ENCODE results near the gene LCK. TPM values are rescaled to one million over a fixed set of nuclear protein-coding genes. Genes with fewer than 3 reads are reported as not detected.

Gene LCK
- total and polyA plus RNA-seq, 2 donors (not counting 1 experiment from before 2014, with no cell fraction given) = 22.3 to 23.8 TPM

DNA sequence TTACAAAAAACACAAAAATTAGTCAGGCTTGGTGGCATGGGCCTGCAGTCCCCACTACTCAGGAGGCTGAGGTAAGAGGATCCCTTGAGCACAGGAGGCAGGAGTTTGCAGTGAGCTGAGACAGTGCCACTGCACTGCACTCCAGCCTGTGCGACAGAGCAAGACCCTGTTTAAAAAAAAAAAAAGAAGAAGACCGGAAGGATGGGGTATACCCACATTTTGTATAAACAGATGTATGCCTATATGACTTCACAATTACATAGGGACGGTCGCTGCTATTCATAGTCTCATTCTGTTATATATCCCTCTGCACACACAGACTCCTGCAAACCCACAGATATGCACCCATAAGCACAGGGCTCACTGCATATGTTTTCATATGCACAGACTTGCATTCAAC, 12.7 kb downstream of the LCK start:
- H3K9me3 ChIP-seq (ENCODE audit: control extremely low read depth in 1 of 3, control insufficient read depth in 2 of 3, insufficient read depth in 1 of 3, low read length in 2 of 3) = peaks cover 0 to 2% (median 0%) of the 10 kb centered on the region in 3 donors
- Mint-ChIP-seq H3K27me3 (no peaks in the 10 kb centered on the region), H3K4me3 (peak overlapping the region; percentile 62), H3K4me1 (peaks cover 30% of the 10 kb centered on the region), H3K9me3 (ENCODE audit: insufficient read depth) (no peaks in the 10 kb centered on the region), H3K27ac (peak overlapping the region; percentile 72)
- H2AFZ ChIP-seq (ENCODE audit: insufficient read depth, low read depth, low read length, poor library complexity, severe bottlenecking) = peak overlapping the region; percentile 23
- peak overlapping the region; percentile 52 for H3K4me2 ChIP-seq (replicated peaks; ENCODE audit: low read depth, low read length, poor library complexity, severe bottlenecking)
- H3K36me3 ChIP-seq (replicated peaks in 1 of 2; ENCODE audit: control extremely low read depth in 1 of 2, control insufficient read depth in 1 of 2, extremely low read depth in 1 of 2, insufficient read depth in 2 of 2, low read length in 1 of 2) = peaks cover 0 to 3% of the 10 kb centered on the region in 2 experiments
- no CpG with 5 or more reads among the region's 4 CpGs for WGBS (ENCODE audit: insufficient coverage)
- no peaks in the 10 kb centered on the region for H3K27me3 ChIP-seq (replicated peaks in 1 of 4; ENCODE audit: control extremely low read depth in 1 of 4, control insufficient read depth in 3 of 4, insufficient read depth in 4 of 4, low read length in 3 of 4)
- H3K4me1 ChIP-seq (ENCODE audit: control insufficient read depth in 2 of 2, insufficient read depth in 2 of 2, low read length in 2 of 2) = peaks cover 22 to 28% of the 10 kb centered on the region in 2 donors
- POLR2A ChIA-PET = interaction anchor here (1.3 kb wide), 1 partner anchor 13 kb away, joined by 4 read pairs; the partner anchor contains the start of gene LCK
- H3K9ac ChIP-seq (ENCODE audit: low read length) = peak overlapping the region; percentile 10
- intact Hi-C loops (cut with micrococcal nuclease) = loop anchor here (2.0 kb wide), 1 partner anchor 13 kb away; the partner anchor contains the start of gene LCK
- CTCF ChIA-PET = interaction anchor here (1.7 kb wide), 1 partner anchor 8 kb away, joined by 6 read pairs; no protein-coding TSS in a partner anchor
- H3K27ac ChIP-seq (ENCODE audit: low read length in 2 of 2) = peak overlapping the region; percentile 32 to 39
- ATAC-seq (ENCODE audit: low read depth) (peak; percentile 71), DNase-seq (peak; percentile 51)
- peaks cover 72% of the 10 kb centered on the region for H3K79me2 ChIP-seq (ENCODE audit: control insufficient read depth, insufficient read depth, low read length)
- peak overlapping the region in 1 of 5 experiments; percentile 11 for H3K4me3 ChIP-seq (ENCODE audit: control extremely low read depth in 1 of 5, extremely low read depth in 1 of 5, insufficient read depth in 1 of 5, low read depth in 2 of 5, low read length in 4 of 5)
- TF ChIP-seq, protein P1, sequence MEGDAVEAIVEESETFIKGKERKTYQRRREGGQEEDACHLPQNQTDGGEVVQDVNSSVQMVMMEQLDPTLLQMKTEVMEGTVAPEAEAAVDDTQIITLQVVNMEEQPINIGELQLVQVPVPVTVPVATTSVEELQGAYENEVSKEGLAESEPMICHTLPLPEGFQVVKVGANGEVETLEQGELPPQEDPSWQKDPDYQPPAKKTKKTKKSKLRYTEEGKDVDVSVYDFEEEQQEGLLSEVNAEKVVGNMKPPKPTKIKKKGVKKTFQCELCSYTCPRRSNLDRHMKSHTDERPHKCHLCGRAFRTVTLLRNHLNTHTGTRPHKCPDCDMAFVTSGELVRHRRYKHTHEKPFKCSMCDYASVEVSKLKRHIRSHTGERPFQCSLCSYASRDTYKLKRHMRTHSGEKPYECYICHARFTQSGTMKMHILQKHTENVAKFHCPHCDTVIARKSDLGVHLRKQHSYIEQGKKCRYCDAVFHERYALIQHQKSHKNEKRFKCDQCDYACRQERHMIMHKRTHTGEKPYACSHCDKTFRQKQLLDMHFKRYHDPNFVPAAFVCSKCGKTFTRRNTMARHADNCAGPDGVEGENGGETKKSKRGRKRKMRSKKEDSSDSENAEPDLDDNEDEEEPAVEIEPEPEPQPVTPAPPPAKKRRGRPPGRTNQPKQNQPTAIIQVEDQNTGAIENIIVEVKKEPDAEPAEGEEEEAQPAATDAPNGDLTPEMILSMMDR (IDR thresholded peaks at IDR 0.05) = no peak
- TF ChIP-seq EZH2 (IDR thresholded peaks at IDR 0.05; ENCODE audit: borderline replicate concordance, insufficient read depth, low read depth, low read length, poor library complexity, severe bottlenecking) = no peak
- no peaks in the 10 kb centered on the region for H4K20me1 ChIP-seq (ENCODE audit: control insufficient read depth, insufficient read depth, low read length, poor library complexity, severe bottlenecking)

DNA sequence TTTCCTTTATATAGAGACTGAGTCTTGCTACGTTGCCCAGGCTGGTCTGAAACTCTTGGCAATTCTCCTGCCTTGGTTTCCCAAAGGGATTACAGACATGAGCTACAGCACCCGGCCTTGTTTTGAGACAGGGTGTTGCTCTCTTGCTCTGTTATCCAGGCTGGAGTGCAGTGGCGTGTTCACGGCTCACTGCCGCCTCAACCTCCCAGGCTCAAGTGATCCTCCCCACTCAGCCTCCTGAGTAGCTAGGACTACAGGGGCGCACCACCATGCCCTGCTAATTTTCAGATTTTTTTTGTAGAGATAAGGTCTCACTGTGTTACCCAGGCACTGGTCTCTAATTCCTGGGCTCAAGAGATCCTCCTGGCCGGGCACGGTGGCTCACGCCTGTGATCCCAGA, 14.8 kb downstream of the LCK start:
- Mint-ChIP-seq H3K27ac (no peak overlapping the region), H3K4me3 (no peak overlapping the region), H3K9me3 (ENCODE audit: insufficient read depth) (no peaks in the 10 kb centered on the region), H3K27me3 (no peaks in the 10 kb centered on the region), H3K4me1 (peaks cover 27% of the 10 kb centered on the region)
- peaks cover 22 to 28% of the 10 kb centered on the region in 2 donors for H3K4me1 ChIP-seq (ENCODE audit: control insufficient read depth in 2 of 2, insufficient read depth in 2 of 2, low read length in 2 of 2)
- ATAC-seq (ENCODE audit: low read depth) = no peak
- no peaks in the 10 kb centered on the region for H3K36me3 ChIP-seq (replicated peaks in 1 of 2; ENCODE audit: control extremely low read depth in 1 of 2, control insufficient read depth in 1 of 2, extremely low read depth in 1 of 2, insufficient read depth in 2 of 2, low read length in 1 of 2)
- no peaks in the 10 kb centered on the region for H3K27me3 ChIP-seq (replicated peaks in 1 of 4; ENCODE audit: control extremely low read depth in 1 of 4, control insufficient read depth in 3 of 4, insufficient read depth in 4 of 4, low read length in 3 of 4)
- no peak for TF ChIP-seq EZH2 (IDR thresholded peaks at IDR 0.05; ENCODE audit: borderline replicate concordance, insufficient read depth, low read depth, low read length, poor library complexity, severe bottlenecking)
- TF ChIP-seq, protein P1 (IDR thresholded peaks at IDR 0.05) = no peak
- H3K9me3 ChIP-seq (ENCODE audit: control extremely low read depth in 1 of 3, control insufficient read depth in 2 of 3, insufficient read depth in 1 of 3, low read length in 2 of 3) = peaks cover 0 to 2% (median 0%) of the 10 kb centered on the region in 3 donors
- H4K20me1 ChIP-seq (ENCODE audit: control insufficient read depth, insufficient read depth, low read length, poor library complexity, severe bottlenecking) = no peaks in the 10 kb centered on the region
- ChIA-PET POLR2A (interaction anchor here (1.3 to 1.7 kb wide), 2 partner anchors 10 to 25 kb away, joined by 3 to 4 read pairs; no protein-coding TSS in a partner anchor), CTCF (interaction anchor here (1.3 to 1.8 kb wide), 2 partner anchors 25 to 51 kb away, joined by 3 to 9 read pairs; no protein-coding TSS in a partner anchor)
- no peak for DNase-seq
- no peak overlapping the region for H3K4me3 ChIP-seq (ENCODE audit: control extremely low read depth in 1 of 5, extremely low read depth in 1 of 5, insufficient read depth in 1 of 5, low read depth in 2 of 5, low read length in 4 of 5)
- no peak overlapping the region for H3K27ac ChIP-seq (ENCODE audit: low read length in 2 of 2)
- WGBS (ENCODE audit: insufficient coverage) = 100% methylated on average over 6 of the region's 9 CpGs
- peaks cover 56% of the 10 kb centered on the region for H3K79me2 ChIP-seq (ENCODE audit: control insufficient read depth, insufficient read depth, low read length)
- no peak overlapping the region for H2AFZ ChIP-seq (ENCODE audit: insufficient read depth, low read depth, low read length, poor library complexity, severe bottlenecking)
- H3K4me2 ChIP-seq (replicated peaks; ENCODE audit: low read depth, low read length, poor library complexity, severe bottlenecking) = no peak overlapping the region
- intact Hi-C loops (cut with micrococcal nuclease) = loop anchor here (1.0 to 2.0 kb wide), 2 partner anchors 10 to 15 kb away; partner anchors contain the start of gene LCK
- no peak overlapping the region for H3K9ac ChIP-seq (ENCODE audit: low read length)

All from B cell (primary cell).